ENCODE data around the gene PHYKPL. TPM values are rescaled to one million over a fixed set of nuclear protein-coding genes. Genes with fewer than 3 reads are reported as not detected.

PHYKPL gene
- total and polyA plus RNA-seq, 9 donors, result 31.8 to 93.3 (median 61.6) TPM

GRCh38 chr5:178196986-178197385, 35.6 kb downstream of the PHYKPL start:
- H3K9me3 ChIP-seq, result no peaks in the 10 kb centered on the region
- H3K27me3 ChIP-seq, result no peaks in the 10 kb centered on the region
- no peak for TF ChIP-seq POLR2A (IDR thresholded peaks at IDR 0.05)
- TF ChIP-seq EP300 (IDR thresholded peaks at IDR 0.05), result no peak
- no peak for TF ChIP-seq CTCF (IDR thresholded peaks at IDR 0.05)
- DNase-seq, result no peak
- no peak overlapping the region for H3K27ac ChIP-seq
- no peak overlapping the region for H3K4me3 ChIP-seq
- H3K4me1 ChIP-seq (ENCODE audit: insufficient read depth), result no peaks in the 10 kb centered on the region
- intact Hi-C loops (cut with DNase I), result no loop called here
- no peaks in the 10 kb centered on the region for H3K36me3 ChIP-seq
- 78 to 82% (median 79%) methylated on average over 8 of the region's 8 CpGs for WGBS, 3 donors

- H3K9me3 ChIP-seq, result no peaks in the 10 kb centered on the region
- intact Hi-C loops (cut with DNase I), result no loop called here
- no peaks in the 10 kb centered on the region for H3K36me3 ChIP-seq
- H3K4me3 ChIP-seq, result no peak overlapping the region
- no peak for DNase-seq
- TF ChIP-seq EP300 (IDR thresholded peaks at IDR 0.05) (no peak), POLR2A (IDR thresholded peaks at IDR 0.05) (no peak), CTCF (IDR thresholded peaks at IDR 0.05) (no peak)
- no peaks in the 10 kb centered on the region for H3K27me3 ChIP-seq
- no peak overlapping the region for H3K27ac ChIP-seq
- no peaks in the 10 kb centered on the region for H3K4me1 ChIP-seq (ENCODE audit: insufficient read depth)
- WGBS, 3 donors, result 67 to 75% (median 69%) methylated on average over 7 of the region's 7 CpGs
These were observed 36.3 kb downstream of the PHYKPL start for GRCh38 chr5:178196281-178196812.

- Histone ChIP-seq H3K4me3 (no peak overlapping the region), H3K27me3 (no peaks in the 10 kb centered on the region), H3K4me1 (ENCODE audit: insufficient read depth) (no peaks in the 10 kb centered on the region), H3K27ac (no peak overlapping the region), H3K36me3 (no peaks in the 10 kb centered on the region), H3K9me3 (no peaks in the 10 kb centered on the region)
- no peak for DNase-seq
- no peak for TF ChIP-seq CTCF (IDR thresholded peaks at IDR 0.05)
- TF ChIP-seq POLR2A (IDR thresholded peaks at IDR 0.05), result no peak
- no peak for TF ChIP-seq EP300 (IDR thresholded peaks at IDR 0.05)
- 26 to 34% (median 32%) methylated on average over 7 of the region's 7 CpGs for WGBS, 3 donors
- intact Hi-C loops (cut with DNase I), result no loop called here
These were observed 38.6 kb downstream of the PHYKPL start for GRCh38 chr5:178194026-178194425.

- H3K9me3 ChIP-seq, result no peaks in the 10 kb centered on the region
- H3K4me1 ChIP-seq (ENCODE audit: insufficient read depth), result no peaks in the 10 kb centered on the region
- H3K27me3 ChIP-seq, result no peaks in the 10 kb centered on the region
- H3K4me3 ChIP-seq, result no peak overlapping the region
- H3K36me3 ChIP-seq, result no peaks in the 10 kb centered on the region
- TF ChIP-seq POLR2A (IDR thresholded peaks at IDR 0.05) (no peak), CTCF (IDR thresholded peaks at IDR 0.05) (no peak), EP300 (IDR thresholded peaks at IDR 0.05) (no peak)
- WGBS, 3 donors, result 72 to 78% (median 73%) methylated on average over 8 of the region's 8 CpGs
- no peak for DNase-seq
- intact Hi-C loops (cut with DNase I), result no loop called here
- H3K27ac ChIP-seq, result no peak overlapping the region
These were observed 39.3 kb downstream of the PHYKPL start for GRCh38 chr5:178193251-178193809.
